Measurements from ENCODE around the gene DNAJB6.

- TF ChIP-seq RFX5 (IDR thresholded peaks at IDR 0.05; ENCODE audit: low read depth, low read length), result no peak
- no peak for TF ChIP-seq POLR2A (IDR thresholded peaks at IDR 0.05; ENCODE audit: low read depth, low read length)
- TF ChIP-seq, protein P1, sequence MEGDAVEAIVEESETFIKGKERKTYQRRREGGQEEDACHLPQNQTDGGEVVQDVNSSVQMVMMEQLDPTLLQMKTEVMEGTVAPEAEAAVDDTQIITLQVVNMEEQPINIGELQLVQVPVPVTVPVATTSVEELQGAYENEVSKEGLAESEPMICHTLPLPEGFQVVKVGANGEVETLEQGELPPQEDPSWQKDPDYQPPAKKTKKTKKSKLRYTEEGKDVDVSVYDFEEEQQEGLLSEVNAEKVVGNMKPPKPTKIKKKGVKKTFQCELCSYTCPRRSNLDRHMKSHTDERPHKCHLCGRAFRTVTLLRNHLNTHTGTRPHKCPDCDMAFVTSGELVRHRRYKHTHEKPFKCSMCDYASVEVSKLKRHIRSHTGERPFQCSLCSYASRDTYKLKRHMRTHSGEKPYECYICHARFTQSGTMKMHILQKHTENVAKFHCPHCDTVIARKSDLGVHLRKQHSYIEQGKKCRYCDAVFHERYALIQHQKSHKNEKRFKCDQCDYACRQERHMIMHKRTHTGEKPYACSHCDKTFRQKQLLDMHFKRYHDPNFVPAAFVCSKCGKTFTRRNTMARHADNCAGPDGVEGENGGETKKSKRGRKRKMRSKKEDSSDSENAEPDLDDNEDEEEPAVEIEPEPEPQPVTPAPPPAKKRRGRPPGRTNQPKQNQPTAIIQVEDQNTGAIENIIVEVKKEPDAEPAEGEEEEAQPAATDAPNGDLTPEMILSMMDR (conservative IDR thresholded peaks at IDR 0.05; ENCODE audit: low read depth, low read length), result peak; percentile 47
Measured at GRCh38 chr7:157397731-157398691, 61.2 kb downstream of the DNAJB6 start.

Data from IMR-90 (cell line).